Fibroblast of mammary gland (primary cell): ENCODE data around the gene SLC39A11.

Experiments
- DNase-seq: peaks from one replicate; pipeline ENCODE4 v3.0.0-alpha.2; 2010; ENCODE audit warnings: low read depth
- H3K4me3 ChIP-seq: 2 replicates; pipeline ENCODE4 v1.5.1; 2011; ENCODE audit warnings: low read depth, mild to moderate bottlenecking, low read length, moderate library complexity; ENCODE audit not compliant: control insufficient read depth
- CTCF ChIP-seq: conservative IDR thresholded peaks from 2 replicates; pipeline ENCODE4 v1.5.1; 2011; ENCODE audit warnings: low read depth, low read length, inconsistent platforms; ENCODE audit not compliant: control insufficient read depth, insufficient read depth

Gene SLC39A11

GRCh38 chr17:73025041-73025560 is 67.4 kb downstream of the SLC39A11 start:
- no peak for DNase-seq
- H3K4me3 ChIP-seq = no peak overlapping the region
- TF ChIP-seq CTCF = no peak

- no peak overlapping the region for H3K4me3 ChIP-seq
- no peak for DNase-seq
- no peak for TF ChIP-seq CTCF
Measured at GRCh38 chr17:73023759-73024158, 68.7 kb downstream of the SLC39A11 start.

- no peak for DNase-seq
- no peak overlapping the region for H3K4me3 ChIP-seq
- TF ChIP-seq CTCF = no peak
Measured at GRCh38 chr17:73022694-73023093, 69.8 kb downstream of the SLC39A11 start.

GRCh38 chr17:73021771-73022170 is 70.7 kb downstream of the SLC39A11 start:
- no peak for TF ChIP-seq CTCF
- H3K4me3 ChIP-seq = no peak overlapping the region
- DNase-seq = no peak

- no peak for DNase-seq
- H3K4me3 ChIP-seq = no peak overlapping the region
- no peak for TF ChIP-seq CTCF
Measured at GRCh38 chr17:73020110-73020509, 72.4 kb downstream of the SLC39A11 start.

GRCh38 chr17:73018599-73018998 is 73.9 kb downstream of the SLC39A11 start:
- no peak for TF ChIP-seq CTCF
- H3K4me3 ChIP-seq = no peak overlapping the region
- DNase-seq = no peak

- no peak for TF ChIP-seq CTCF
- H3K4me3 ChIP-seq = no peak overlapping the region
- peak; percentile 46 for DNase-seq
Measured at GRCh38 chr17:73017658-73018057, 74.8 kb downstream of the SLC39A11 start.
